GM21576 (cell line): Measurements from ENCODE around the gene ZSCAN18.
"Not testable (repeated sequence)": the region's sequence is repeated elsewhere in the genome, so short reads cannot be mapped to it uniquely, and the experiment has no call there.

Experiments used
- ATAC-seq: cut with Tn5 transposase; IDR thresholded peaks from one replicate; pipeline ENCODE4 v1.9.1; 2021; ENCODE audit warnings: mild to moderate bottlenecking, moderate library complexity; ENCODE audit not compliant: unreplicated experiment

The ZSCAN18 gene

GRCh38 chr19:58097781-58098681, at the start of gene ZSCAN18:
Gene ZSCAN18 (minus strand): TSS chr19:58098231. CDS start chr19:58090267, 7,964 bp downstream.
- ATAC-seq = peak; percentile 92

- ATAC-seq = not testable (repeated sequence)
Measured at GRCh38 chr19:58147475-58147874, 49.4 kb upstream of the ZSCAN18 start.

GRCh38 chr19:58145849-58146248, 47.8 kb upstream of the ZSCAN18 start:
- no peak for ATAC-seq

- no peak for ATAC-seq
Measured at GRCh38 chr19:58134244-58134643, 36.2 kb upstream of the ZSCAN18 start.

GRCh38 chr19:58129284-58129683, 31.3 kb upstream of the ZSCAN18 start:
- no peak for ATAC-seq

- no peak for ATAC-seq
Measured at GRCh38 chr19:58128041-58128685, 30.1 kb upstream of the ZSCAN18 start.

- ATAC-seq = no peak
Measured at GRCh38 chr19:58123354-58123753, 25.3 kb upstream of the ZSCAN18 start.

- no peak for ATAC-seq
Measured at GRCh38 chr19:58118979-58119733, 21.1 kb upstream of the ZSCAN18 start.

- ATAC-seq = no peak
Measured at GRCh38 chr19:58117841-58118575, 20.0 kb upstream of the ZSCAN18 start.

GRCh38 chr19:58108546-58108817, 10.5 kb upstream of the ZSCAN18 start:
- no peak for ATAC-seq

- no peak for ATAC-seq
Measured at GRCh38 chr19:58107778-58108545, 9.9 kb upstream of the ZSCAN18 start.

GRCh38 chr19:58098682-58098998, 609 bp upstream of the ZSCAN18 start:
- no peak for ATAC-seq

- no peak for ATAC-seq
Measured at GRCh38 chr19:58097349-58097748, 682 bp downstream of the ZSCAN18 start.

GRCh38 chr19:58096884-58097283, 1.1 kb downstream of the ZSCAN18 start:
- no peak for ATAC-seq

- ATAC-seq = no peak
Measured at GRCh38 chr19:58095328-58095727, 2.7 kb downstream of the ZSCAN18 start.

GRCh38 chr19:58093071-58093470, 5.0 kb downstream of the ZSCAN18 start:
- no peak for ATAC-seq

GRCh38 chr19:58091251-58091995, 6.6 kb downstream of the ZSCAN18 start:
- no peak for ATAC-seq

GRCh38 chr19:58089846-58090245, 8.2 kb downstream of the ZSCAN18 start:
- ATAC-seq = no peak

GRCh38 chr19:58088521-58089052, 9.4 kb downstream of the ZSCAN18 start:
- no peak for ATAC-seq
